DMS153 treated with DMSO at 0.1 percent for 48 hours (cell line): ENCODE data around the gene CES2.
A peak's percentile ranks its signal among the peaks of the same experiment; 100 is the strongest.

Experiments
- DNase-seq: peaks from one replicate; lab custom pipeline; 2025; ENCODE audit not compliant: unreplicated experiment; lab: John Stamatoyannopoulos, UW

Gene CES2

DNA sequence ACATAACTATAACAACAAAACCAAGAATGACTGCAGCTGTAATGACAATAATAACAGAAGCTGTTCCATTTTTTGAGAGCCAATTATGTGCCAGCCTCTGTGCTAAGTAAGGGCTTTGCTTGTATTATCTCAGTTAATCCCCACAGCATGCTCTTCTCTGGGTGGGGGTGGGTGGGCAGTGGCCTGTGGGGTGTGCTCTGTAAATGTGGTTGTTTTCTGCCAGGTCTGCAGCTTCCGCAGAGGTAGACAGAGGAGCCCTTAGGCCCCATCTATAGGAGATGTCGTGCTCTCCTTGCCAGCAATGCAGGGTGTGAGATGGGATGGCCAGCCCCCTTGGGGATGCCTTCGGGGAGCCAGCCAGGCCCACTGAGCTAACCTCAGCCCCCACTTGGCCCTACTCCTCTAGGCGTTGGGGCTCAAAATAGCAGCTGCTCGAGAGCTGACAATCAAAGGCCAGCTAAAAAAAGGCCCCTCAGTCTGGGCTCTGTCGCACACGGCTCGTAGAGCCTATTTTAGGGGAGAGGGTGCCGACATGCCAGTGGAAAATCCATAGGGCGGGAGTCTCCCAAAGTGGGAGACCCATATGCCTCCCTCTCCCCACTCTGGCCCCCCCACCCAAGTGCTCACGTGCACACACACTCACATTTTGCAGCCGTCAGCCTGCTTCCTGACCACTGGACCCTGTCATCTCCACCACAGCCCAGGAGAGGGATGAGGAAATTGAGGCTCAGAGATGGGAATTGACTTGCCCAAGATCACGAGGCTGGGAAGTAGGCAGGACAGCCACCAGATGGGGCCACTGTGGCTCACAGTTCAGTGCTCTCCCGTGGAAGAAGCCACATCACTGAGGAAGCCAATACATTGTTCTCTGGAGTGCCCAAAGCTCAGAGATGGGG lies 32.4 kb upstream of the CES2 start:
- DNase-seq, result no peak

DNA sequence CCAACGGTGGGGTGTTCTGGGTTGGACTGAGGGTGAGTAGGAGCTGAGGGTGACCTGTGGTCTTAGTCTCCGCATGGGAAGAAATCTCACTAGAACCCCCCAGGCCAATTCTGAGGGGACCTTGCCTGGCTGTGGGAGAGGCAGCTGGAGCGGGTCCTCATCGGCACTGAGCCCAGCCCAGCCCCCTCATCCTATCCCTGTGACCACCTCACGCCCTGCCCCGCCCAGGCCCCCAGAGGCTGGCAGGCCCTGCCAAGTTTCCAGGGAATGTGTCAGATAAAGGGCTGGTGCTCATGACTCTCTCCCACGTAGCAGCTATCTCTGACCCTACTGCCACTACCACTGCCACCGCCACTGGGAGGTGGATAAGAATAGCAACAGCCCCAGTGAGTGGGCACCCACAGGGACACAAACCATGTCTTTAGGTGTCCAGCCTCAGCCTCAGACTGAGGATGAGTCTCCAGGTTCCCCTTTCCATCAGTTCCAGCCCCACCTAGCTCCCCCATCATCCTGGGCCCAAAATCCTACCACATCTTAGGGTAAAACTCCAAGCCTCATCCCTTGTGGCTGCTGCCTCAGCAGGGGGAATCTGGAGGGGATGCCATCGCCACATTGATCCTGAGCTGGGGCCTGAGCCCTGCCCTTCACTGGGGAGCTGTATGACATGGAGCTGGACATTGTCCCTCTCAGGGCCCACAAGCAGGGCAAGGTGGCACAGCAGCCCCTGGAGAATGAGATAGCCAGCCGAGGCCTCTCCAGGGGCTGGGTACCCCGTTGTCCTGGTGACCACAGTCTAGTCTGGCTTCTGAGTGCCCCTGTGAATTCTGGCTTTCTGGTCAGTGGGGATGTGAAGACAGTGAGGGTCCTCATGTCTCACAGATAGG lies 31.5 kb upstream of the CES2 start:
- DNase-seq, result no peak

DNA sequence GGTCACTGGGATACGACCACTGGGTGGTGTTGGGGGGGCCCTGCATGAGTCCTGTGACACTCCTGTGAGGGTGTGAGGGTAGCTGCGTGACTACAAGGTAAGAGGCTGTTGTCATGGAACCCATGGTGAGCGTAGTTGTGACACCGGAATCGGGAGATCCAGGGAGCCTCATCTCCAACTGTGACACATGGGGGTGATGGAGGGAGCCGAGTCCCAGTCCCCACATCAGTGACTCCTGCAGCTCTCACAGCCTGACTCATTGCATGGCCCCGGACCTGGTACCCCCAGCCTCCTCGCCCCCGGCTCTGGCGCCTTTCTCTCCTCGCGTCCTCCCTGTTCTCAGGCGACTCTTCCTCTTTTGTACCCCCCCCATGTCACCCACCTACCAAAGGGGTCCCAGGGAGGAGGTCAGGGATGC lies 30.9 kb upstream of the CES2 start:
- no peak for DNase-seq

DNA sequence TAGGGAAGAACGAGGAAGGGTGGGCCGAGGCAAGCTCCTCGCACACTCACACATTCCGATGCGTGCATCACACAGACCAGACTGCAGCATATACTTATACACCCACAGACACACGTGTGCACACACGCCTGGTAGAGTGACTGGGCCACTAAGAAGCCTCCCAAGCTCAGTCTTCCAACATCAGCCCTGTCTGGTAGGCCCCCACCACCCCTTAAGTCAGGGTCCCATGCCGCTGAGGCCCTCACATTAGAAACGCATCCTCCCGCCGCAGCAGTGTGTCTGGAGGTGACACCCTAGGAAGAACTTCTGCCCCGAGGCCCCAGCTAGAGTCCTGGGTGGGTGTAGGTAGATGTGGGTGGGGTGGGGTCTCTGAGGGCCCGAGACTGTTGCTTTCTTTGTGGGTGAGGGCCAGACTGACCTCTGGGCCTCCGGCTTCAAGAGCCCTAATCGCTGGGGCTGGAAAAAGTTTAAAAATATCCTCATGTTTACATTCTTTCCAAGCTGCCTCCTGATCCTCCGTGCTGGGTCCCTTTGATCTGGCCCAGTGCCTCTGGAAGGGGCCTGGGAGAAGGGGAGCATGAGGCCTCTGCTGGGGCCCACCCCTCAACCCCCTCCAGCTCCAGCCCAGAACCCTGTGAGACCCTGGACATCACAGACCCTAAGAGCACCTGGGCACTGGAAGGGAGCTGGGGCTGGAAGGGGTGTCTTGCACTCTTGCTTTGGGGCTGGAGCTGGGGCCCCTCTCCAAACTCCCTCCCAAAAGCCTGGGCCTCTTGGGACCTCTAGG lies 30.3 kb upstream of the CES2 start:
- DNase-seq, result no peak

DNA sequence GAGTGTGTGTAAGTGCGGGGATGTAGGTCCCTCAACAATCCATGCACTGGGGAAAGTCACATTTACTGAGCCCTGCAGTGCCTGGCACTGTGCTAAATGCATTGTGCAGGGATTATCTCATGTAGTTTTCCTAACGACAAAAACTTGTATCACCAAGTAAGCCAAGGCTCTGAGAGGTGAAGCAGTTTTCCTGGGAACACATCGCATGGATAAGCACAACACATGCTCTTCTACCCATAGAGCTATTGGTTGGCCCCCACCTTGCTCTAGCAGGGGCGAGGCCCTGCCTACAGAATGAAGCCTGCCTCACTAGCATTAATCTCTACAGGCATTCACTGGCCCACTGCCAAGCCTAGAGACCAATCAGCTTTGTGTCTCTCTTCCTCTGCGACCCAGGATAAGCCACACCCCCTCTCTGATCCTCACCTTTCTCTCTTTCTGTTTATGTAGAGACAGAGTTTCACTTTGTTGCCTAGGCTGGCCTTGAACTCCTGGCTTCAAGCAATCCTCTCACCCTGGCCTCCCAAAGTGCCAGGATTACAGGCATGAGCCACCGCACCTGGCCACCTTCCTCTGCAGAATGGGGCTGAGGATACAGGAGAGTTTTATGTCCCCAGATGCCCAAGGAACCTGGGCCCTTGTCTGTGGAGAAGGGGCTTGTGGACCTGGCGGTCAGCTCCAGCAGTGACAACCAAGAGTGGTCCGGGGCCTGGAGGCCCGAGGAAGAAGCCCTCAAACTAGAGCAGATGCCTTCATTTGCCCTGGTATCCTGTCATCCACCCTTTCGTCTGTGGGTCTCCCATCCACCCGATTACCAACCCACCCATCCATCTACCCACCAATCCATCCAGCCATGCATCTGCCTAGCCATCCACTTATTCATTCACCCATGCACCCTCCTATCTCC lies 29.4 kb upstream of the CES2 start:
- peak; percentile 31 for DNase-seq

DNA sequence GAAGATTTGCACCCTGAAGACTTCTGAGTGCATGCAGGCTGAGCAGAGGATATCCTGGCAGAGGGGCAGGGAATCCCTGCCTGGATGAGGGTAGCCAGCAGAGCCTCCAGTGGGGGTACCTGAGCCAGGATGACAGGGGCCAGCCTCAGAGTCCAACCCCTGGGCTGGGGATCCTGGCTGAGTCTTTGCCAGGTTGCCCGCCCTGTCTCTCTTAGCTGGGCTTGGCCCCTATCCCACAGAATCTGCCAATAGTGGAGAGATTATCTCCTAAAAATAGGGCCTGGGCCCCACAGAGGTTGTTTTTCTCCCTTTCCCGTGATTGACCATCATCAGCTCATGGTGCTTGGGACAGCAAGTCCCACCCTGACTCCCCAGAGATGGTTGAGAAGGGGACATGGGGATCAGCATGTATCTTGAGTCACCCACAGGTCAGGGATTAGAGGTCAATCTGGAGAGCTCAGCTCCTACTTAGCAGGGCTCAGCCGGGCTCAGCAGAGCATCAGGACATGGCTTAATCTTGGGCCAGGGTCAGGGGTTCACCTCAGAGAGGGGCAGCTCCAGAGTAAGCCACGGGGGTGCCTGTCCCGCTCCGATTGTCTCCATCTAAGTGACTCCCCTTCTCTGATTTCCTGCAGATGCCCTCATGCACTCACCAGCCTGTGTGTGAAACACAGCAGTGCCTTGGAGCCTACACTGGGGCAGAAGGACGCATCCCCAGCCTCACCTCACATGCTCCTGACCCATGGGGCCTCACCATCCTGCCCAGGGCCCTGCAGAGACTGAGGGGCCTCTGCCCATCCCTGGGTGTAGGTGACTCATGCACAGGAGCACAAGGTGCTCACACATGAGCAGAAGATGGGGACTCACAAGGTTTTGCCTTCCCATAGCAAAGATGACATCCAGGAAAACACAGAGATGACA lies 28.1 kb upstream of the CES2 start:
- DNase-seq, result no peak

DNA sequence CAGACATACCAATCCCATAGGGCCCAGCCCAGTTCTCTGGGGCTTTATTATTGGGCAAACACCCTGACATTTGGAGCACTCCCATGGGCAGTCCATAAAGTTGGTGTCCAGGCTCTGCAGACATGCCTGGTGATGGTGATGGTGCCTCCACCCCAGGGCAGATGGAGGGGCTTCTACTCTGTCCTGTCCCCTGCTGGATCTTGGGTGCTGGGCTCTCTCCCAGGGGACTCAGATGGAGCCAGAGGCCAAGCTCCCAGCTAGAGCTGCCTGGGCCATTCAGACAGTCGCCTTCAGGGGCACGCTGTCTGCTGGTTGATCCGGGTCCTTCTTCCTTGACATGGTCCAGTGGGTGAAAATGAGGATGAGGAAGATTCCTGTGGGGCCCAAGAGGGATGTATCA lies 27.2 kb upstream of the CES2 start:
- DNase-seq, result no peak

DNA sequence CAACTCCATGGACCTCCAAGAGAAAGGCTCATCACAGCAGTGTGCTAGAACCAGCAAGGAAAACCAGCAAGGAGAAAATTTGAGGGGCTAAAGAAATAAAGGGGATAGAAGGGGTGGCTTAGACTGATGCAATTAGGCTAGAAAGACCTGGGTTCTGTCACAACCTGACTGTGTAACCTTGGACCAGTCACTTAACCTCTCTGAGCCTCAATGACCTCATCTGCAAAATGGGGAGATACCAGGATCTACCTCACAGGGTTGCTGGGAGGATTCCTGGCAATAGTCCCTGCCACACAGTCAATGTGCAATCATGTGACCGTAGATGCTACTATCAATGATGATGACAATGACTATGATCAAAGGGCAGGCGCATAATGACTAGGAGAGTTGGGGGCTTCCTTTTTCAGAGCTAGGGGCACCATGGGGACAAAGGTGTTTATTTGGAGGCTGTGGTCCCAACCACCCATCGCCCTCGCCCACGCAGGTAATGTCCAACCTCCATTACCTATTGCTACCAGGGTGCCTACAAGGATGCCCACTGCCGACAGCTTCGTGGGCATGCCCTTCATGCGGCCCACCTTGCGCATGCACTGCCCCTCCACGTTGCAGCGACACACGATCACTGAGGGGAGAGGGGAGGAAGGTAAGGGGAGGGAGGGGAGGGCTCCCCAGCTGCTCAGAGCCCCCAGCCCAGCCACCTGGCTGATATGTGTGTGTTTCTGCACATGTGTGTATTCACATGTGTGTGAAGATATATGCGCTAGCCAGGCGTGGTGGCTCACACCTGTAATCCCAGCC lies 26.4 kb upstream of the CES2 start:
- no peak for DNase-seq

DNA sequence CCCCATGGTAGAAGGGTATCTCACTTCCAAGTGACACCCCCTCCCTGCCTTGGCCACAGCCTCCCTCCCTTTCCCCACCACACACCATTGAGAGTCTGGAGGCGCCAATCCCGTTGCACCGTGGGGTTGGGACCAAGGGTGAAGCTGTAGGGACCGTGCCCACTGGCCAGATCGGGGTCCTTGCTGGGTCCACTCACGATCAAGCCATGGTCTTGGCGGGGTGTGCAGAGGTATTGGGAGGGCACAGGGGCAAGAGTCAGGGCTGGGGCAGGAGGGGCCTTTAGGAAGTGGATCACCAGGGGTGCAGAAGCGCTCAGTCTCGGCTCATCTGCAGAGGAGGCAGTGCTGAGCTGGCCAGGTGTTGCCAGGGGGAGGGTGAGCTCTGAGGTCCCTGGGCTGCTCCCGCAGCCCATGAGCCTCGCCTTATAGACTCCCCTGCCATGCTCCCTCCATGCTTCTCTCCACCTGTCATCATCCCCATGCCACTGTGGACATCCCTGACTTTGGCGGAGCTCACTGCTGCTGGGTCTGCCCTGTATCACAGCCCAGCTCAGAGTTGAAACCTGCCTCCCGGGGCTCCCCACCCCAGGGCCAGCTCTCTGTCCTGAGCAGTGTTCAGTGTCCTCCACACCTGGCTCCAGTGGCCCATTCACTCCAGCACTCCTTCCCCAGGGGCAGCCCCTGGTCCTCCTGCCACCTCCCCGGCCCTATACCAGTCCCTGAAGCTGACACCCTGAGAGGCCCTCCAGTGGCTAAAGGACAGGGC lies 25.0 kb upstream of the CES2 start:
- DNase-seq, result no peak

DNA sequence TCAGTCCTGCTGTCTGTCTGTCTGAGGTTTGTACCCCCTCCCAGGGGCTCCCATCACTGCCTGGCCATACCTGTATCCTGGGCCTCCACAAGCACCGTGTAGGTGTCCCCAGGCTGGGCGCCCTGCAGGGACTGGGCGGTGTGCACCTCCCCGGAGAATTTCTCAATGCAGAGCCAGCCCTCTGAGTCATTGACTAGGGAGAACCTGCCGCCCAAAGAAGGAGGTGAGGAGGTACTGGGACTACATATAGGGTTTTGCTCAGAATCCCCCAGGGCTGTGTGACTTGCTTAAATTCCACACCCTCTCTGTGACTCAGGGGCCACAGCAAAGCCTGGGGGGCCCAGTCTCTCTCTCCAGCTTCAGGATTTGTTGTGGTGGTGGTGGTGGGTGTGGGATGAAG lies 24.2 kb upstream of the CES2 start:
- no peak for DNase-seq

DNA sequence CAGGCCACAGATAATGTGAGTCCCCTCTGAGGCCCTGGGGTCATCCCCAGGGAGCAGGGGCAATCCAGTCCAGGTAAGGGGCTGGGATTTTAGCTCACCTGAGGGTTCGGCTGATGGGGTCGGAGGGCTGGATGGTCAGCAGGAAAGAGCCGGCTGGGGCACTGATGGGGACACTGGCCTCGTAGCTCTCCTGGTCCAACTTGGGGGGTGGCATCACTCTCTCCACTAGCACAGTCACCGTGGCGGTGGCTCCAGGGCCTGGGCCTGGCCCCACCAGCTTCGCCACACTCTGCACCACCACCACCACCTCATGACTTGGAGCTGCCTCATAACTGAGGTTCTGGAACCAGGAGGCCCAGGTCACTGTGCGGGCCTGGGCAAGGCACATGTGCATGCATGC lies 23.5 kb upstream of the CES2 start:
- no peak for DNase-seq

DNA sequence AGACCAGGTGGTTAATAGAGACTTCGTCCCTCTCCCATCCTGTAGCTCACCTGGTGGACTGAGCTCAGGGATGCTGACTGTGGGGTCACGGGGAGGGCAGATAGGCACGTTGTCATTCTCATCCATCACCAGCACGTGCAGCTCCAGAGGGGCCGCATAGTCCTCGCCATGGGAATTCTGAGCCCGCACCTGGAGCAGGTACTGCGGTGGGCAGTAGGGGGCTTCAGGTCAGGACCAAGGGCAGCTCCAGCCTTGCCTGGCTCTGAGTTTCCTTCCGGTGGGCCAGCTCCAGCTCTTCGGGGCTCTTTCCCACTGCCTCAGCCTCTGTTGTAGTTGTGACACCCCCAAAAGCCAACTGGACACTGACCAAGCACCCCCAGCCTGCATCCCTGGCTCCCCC lies 22.2 kb upstream of the CES2 start:
- no peak for DNase-seq

DNA sequence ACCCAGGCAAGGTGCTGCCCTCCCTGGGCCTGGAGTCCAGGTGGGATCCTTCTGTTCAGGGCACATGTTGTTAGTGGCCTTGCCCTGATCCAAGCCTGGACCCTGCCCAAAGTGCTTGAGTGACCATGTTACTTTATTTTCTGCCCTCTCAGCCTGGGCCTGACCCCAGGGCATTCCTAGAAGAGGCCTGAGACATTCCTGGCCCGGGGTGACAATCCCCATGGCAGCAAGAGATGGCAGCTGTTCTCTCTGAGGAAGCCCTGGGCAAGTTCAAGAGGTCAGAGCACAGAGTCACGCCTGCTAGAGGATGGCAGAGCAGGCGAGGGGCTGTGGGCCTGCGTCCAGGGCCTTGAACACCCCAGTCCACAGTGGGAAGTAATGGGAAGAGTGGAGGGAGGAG lies 21.6 kb upstream of the CES2 start:
- DNase-seq, result no peak

DNA sequence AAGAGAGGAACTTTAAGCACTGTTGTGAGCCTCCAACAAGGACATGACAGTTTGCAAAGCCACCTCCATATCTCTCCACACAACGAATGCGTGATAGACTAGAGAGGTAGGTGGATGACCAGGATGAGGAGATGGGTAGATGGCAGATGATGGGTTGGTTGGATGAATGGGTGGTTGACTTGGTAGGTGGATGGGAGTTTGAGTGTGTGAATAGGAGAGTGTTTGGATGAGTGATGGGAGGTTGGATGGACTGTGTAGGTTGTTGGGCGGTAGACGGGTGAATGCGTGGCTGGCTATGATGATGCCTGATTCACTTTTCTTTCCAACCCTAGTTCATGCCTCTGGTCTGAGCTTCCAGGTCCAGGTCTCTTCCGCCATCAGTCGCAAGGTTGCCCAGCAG lies 20.8 kb upstream of the CES2 start:
- DNase-seq, result no peak

DNA sequence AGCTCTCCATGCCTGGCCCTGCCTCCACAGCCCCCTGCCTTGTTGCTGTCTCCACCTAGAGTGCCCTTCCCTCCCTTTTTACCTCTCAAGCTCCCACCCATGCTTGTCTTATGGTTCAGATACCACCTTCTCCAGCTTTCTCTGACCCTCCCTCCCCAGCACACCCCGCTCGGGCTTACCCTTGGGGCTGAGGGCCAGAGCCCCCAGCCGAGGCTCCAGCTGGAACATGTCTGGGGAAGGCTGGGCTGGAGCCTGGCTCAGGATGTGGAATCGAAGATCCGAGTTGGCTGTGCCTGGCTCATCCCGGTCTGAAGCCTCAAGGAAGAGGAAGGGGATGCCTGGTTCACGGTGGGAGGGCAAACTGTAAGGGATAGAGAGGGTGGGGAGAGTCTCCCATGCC lies 20.3 kb upstream of the CES2 start:
- DNase-seq, result no peak

DNA sequence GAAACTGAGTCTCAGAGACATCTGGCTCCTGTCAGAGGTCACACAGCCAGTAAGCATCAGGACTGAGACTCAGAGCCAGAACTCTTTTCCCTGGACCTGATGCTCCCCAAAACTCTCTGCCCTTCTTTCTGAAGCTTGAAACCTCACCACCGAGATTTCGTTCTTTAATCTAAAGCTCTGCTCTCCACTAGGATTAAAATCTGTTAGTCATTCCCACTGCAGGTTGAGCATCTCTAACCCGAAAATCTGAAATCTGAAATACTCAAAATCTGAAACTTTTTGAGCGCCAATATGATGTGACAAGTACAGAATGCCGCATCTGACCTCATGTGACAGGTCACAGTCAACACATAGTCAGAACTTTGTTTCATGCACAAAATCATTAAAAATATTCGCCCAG lies 18.8 kb upstream of the CES2 start:
- no peak for DNase-seq

DNA sequence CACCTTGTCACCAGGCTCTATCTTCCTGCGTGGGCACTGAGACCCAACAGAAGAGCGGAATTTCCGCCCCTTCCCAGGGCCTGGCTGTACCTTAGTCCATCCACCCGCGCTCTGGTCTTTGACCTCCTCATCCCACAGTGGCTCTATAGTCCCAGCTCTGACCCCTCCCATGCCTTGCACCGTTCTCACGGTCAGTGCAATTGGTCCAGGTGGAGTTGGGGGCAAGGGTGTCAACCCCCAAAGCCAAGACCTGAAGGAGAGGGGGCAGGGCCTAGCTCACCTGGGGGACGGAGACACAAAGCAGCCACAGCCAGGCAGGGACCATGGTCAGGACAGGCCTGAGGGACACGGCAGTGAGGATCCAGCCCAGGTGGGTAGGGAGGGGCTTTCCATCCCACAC lies 17.6 kb upstream of the CES2 start:
- DNase-seq, result no peak

DNA sequence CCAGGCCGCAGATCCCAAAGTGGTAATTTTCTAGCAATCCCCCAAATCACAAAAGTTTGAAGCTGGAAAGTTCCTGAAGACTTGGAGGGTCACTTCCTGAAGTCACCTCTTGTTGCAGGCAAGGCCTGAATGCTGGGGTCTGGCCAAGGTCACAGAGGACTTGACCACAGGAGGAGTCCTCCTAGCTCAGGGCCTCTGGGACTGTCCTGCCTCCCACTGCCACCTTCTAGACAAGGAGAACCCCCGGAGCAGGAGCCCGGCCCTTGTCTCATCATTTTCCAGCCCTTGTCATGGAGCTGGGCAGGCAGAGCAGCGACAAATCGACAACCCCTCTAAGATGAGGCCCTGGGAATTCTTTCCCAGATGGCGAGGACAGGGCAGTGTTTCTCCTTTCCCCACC lies 17.0 kb upstream of the CES2 start:
- DNase-seq, result no peak
